ENCODE results near the gene TBCCD1.

- TF ChIP-seq CTCF (IDR thresholded peaks at IDR 0.05) (no peak), POLR2A (IDR thresholded peaks at IDR 0.05) (no peak)
These were observed 44.9 kb upstream of the TBCCD1 start for GRCh38 chr3:186612065-186612464.

Measured in heart left ventricle (tissue), 13 donors.